NB4 (cell line): ENCODE measurements around the gene CHRM1.

Source experiments
- CTCF ChIP-seq: IDR thresholded peaks from one replicate; pipeline ENCODE4 v1.5.1; 2012; ENCODE audit warnings: low read depth, low read length
- MAX ChIP-seq: IDR thresholded peaks from 2 replicates; pipeline ENCODE4 v1.6.1; 2011; ENCODE audit warnings: low read depth, low read length
- POLR2A ChIP-seq: IDR thresholded peaks from 2 replicates; pipeline ENCODE4 v1.6.1; 2011; ENCODE audit warnings: mild to moderate bottlenecking; ENCODE audit not compliant: insufficient read length; ENCODE audit errors: extremely low read depth

- TF ChIP-seq POLR2A (no peak), CTCF (no peak), MAX (no peak)
These were observed 15.9 kb downstream of the CHRM1 start for GRCh38 chr11:62905296-62905695.
